Endometrial microvascular endothelial cells (primary cell): ENCODE results near the gene ZSWIM5. TPM values are rescaled to one million over a fixed set of nuclear protein-coding genes. Genes with fewer than 3 reads are reported as not detected.
"Not testable (repeated sequence)": the region's sequence is repeated elsewhere in the genome, so short reads cannot be mapped to it uniquely, and the experiment has no call there.

ENCODE experiments used
- in situ Hi-C: cut with HindIII; loops from 2 replicates; pipeline ENCODE4 v1.10.0; 2017; ENCODE audit warnings: low sequenced_read_pairs, low pct_unique_long_range_greater_than_20kb; ENCODE audit errors: inconsistent ontology term
- total RNA-seq: library from RNA; depleted of rRNA; stranded (reverse); fragments of >200 nt; gene quantifications from one replicate; pipeline ENCODE4 v1.2.3, GENCODE V29; 2015; ENCODE audit errors: inconsistent ontology term

Gene ZSWIM5
- total RNA-seq, 1 donor from 2014 or later, result 2.1 TPM

GRCh38 chr1:45155957-45156356 is 50.4 kb downstream of the ZSWIM5 start:
- in situ Hi-C loops, result no loop called here

GRCh38 chr1:45155423-45155822 is 51.0 kb downstream of the ZSWIM5 start:
- in situ Hi-C loops, result no loop called here

DNA sequence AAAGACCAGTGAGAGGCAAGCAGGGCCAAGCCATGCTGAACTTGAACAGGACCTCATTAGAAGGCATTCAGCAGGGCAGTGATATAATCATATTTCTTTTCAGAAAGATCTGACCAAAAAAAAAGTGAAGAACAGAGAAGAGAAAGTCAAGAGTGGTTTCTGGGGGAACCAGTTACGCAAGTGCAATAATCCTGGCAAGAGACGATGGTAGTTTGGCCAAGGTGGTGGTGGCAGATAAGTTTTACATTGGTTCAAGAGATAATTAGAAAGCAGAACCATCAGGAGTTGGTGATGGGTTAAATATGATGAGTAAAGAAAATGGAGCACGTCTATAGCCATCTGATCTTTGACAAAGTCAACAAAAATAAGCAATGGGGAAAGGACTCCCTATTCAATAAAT is 54.3 kb downstream of the ZSWIM5 start:
- in situ Hi-C loops, result no loop called here

GRCh38 chr1:45148209-45148825 is 58.1 kb downstream of the ZSWIM5 start:
- in situ Hi-C loops, result no loop called here

- in situ Hi-C loops, result no loop called here
Observed at GRCh38 chr1:45146833-45147232, 59.6 kb downstream of the ZSWIM5 start.

DNA sequence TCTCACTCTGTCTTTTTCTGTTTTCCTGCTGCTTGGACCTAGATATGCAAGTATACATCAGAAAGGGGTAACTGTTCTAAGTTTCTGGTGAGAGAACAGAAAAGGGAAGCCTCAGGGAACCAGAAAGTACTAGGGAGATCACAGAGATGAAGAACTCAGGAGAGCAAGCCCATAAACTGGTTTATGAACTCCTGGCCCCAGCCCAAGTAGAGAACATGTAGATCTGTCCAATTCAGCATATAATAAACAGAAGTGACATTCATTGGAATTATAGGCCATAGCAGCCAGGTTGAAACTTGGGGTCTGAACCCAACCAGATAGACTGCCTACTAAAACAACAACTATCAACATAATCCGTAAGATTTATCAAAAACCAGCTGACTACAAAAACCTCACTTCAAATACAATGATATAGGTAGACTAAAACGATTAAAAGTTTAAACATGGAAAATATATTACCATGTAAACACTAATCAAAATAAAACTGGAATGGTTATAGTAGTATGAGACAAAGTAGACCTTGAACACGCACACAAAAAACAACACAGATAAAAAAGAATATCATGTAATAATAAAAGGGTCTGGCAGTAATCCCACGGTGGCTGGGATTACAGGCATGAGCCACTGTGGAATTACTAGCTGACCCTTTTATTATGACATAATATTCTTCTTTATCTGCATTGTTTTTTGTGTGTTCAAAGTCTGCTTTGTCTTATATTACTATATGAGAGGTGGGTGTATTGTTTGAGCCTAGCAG is 65.0 kb downstream of the ZSWIM5 start:
- in situ Hi-C loops, result no loop called here

- in situ Hi-C loops, result no loop called here
Observed at GRCh38 chr1:45136984-45137383, 69.4 kb downstream of the ZSWIM5 start.

- in situ Hi-C loops, result no loop called here
Observed at GRCh38 chr1:45135316-45135715, 71.1 kb downstream of the ZSWIM5 start.

DNA sequence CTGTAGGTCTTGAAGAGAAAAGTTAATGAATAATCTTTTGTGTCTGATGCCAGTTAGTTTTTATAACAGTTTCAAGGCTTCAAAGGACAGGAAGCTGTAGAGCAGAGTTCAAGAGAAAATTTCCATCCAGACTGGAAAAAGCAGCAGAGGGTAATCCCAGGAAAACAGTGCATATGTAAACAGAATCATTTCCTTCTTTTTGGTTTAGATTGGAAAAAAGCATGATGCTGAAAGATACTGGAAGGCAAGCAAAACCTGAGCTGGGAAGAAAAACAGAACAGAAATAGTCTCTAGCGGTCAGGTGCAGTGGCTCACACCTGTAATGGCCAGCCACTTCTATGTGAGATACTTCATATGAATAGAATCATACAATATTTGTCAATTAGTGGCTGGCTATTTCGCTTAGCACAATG is 71.9 kb downstream of the ZSWIM5 start:
- in situ Hi-C loops, result no loop called here

DNA sequence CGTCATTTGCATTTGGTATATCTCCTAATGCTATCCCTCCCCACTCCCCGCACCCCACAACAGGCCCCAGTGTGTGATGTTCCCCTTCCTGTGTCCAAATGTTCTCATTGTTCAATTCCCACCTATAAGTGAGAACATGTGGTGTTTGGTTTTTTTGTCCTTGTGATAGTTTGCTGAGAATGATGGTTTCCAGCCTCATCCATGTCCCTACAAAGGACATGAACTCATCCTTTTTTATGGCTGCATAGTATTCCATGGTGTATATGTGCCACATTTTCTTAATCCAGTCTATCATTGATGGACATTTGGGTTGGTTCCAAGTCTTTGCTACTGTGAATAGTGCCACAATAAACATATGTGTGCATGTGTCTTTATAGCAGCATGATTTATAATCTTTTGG is 73.7 kb downstream of the ZSWIM5 start:
- in situ Hi-C loops, result not testable (repeated sequence)

DNA sequence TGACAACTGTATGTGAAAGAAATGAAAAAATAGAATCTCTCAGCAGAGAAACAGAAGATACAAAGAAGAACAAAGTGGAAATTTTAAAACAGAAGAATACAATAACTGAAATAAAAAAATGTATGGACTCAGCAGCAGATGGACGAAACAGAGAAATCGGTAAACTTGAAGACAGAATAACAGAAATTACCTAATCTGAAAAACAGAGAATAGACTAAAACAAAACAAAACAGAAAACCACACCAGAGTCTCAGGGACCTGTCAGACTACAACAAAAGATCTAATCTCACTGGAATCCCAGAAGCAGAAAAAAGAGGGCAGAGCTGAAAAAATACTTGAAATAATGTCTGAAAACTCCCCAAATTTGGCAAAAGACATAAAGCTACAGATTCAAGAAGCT is 83.0 kb downstream of the ZSWIM5 start:
- in situ Hi-C loops, result no loop called here

GRCh38 chr1:45122724-45123123 is 83.7 kb downstream of the ZSWIM5 start:
- in situ Hi-C loops, result no loop called here

GRCh38 chr1:45117766-45118165 is 88.6 kb downstream of the ZSWIM5 start:
- in situ Hi-C loops, result no loop called here

- in situ Hi-C loops, result no loop called here
Observed at GRCh38 chr1:45116820-45117219, 89.6 kb downstream of the ZSWIM5 start.

DNA sequence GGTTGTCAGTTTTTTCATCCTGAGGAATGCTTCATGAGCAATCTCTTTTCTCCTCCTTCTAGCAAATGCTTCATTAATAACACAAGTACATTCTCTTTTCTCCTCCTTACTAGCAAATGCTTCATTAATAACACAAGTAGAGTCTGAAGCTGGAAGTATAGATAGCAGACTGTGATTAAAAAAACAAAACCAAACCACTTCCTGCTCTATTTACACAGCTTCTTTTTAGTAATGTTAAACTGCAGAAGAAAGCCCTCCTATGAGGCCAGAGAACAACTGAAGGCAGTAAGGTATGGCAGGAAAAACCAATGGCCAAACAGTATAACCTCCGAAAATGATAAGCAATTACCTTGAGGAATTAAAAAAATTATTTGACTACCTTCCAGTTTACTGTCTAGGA is 90.1 kb downstream of the ZSWIM5 start:
- in situ Hi-C loops, result no loop called here

DNA sequence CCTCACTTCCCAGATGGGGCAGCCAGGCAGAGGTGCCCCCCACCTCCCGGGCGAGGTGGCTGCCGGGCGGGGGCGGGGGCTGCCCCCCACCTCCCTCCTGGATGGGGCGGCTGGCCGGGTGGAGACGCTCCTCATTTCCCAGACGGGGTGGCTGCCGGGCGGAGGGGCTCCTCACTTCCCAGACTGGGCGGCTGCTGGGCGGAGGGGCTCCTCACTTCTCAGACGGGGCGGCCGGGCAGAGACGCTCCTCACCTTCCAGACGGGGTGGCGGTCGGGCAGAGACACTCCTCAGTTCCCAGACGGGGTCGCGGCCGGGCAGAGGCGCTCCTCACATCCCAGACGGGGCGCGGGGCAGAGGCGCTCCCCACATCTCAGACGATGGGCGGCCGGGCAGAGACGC is 91.2 kb downstream of the ZSWIM5 start:
- in situ Hi-C loops, result not testable (repeated sequence)

DNA sequence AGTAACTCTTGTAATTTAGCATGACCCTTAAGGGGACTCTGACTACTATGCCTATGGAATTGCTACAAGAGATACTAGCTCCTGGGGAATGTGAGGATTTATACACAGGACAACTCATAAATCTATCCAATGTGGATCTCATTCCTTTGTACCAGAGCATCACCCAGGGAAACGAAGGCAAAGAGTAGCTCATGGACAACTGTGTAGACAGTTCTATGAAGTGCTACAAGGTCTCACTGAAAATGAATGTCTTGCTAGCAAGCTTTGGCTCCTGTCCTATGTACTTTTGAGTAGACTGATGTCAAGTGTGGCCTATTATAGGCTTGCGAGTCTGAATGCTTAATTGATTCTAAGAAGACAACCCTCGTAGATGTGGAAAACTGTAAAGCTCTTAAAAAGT is 93.7 kb downstream of the ZSWIM5 start:
- in situ Hi-C loops, result no loop called here

GRCh38 chr1:45111239-45111638 is 95.2 kb downstream of the ZSWIM5 start:
- in situ Hi-C loops, result no loop called here

DNA sequence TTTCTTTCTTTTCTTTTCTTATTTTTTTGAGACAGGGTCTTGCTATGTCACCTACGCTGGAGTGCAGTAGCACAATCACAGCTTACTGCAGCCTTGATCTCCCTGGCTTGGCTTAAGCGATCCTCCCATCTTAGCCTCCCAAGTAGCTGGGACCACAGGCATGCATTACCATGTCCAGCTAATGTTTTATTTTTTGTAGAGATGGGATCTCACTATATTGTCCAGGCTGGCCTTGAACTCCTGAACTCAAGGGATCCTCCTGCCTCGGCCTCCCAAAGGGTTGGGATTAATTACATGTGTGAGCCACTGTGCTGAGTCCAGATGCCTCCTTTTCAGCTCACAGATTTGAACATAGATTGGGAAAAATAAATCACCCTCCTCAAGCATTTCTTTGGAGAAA is 98.6 kb downstream of the ZSWIM5 start:
- in situ Hi-C loops, result no loop called here

DNA sequence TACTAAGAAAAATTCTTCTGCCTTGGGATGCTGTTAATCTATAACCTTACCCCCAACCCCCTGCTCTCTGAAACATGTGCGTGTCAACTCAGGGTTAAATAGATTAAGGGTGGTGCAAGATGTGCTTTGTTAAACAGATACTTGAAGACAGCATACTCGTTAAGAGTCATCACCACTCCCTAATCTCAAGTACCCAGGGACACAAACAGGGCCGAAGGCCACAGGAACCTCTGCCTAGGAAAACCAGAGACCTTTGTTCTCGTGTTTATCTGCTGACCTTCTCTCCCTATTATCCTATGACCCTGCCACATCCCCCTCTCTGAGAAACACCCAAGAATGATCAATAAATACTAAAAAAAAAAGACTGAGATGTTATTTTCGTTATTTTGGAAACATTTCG is 99.5 kb downstream of the ZSWIM5 start:
- in situ Hi-C loops, result not testable (repeated sequence)

- in situ Hi-C loops, result not testable (repeated sequence)
Observed at GRCh38 chr1:45106156-45106545, 100.3 kb downstream of the ZSWIM5 start.
